Colon (tissue), 2 donors: ENCODE results near the gene AVL9.
"Not testable (repeated sequence)": the region's sequence is repeated elsewhere in the genome, so short reads cannot be mapped to it uniquely, and the experiment has no call there.

Experiments used
- FAIRE-seq: peaks from 2 replicates; lab custom pipeline; 2012; peaks lifted over from hg19 to GRCh38; lab: Jason Lieb, UNC
- donor health status: control.
- donor health status: control.

The AVL9 gene

GRCh38 chr7:32591938-32592337 is 96.6 kb downstream of the AVL9 start:
- FAIRE-seq: no peak

- no peak for FAIRE-seq
Measured at GRCh38 chr7:32592701-32593100, 97.4 kb downstream of the AVL9 start.

GRCh38 chr7:32594965-32595490 is 99.7 kb downstream of the AVL9 start:
- no peak for FAIRE-seq

GRCh38 chr7:32601196-32601595 is 105.9 kb downstream of the AVL9 start:
- FAIRE-seq: not testable (repeated sequence)

GRCh38 chr7:32602470-32602869 is 107.2 kb downstream of the AVL9 start:
- FAIRE-seq: no peak

- FAIRE-seq: not testable (repeated sequence)
Measured at GRCh38 chr7:32603492-32603891, 108.2 kb downstream of the AVL9 start.

GRCh38 chr7:32604047-32604446 is 108.8 kb downstream of the AVL9 start:
- not testable (repeated sequence) for FAIRE-seq

GRCh38 chr7:32605032-32605431 is 109.7 kb downstream of the AVL9 start:
- FAIRE-seq: no peak

GRCh38 chr7:32609463-32609862 is 114.2 kb downstream of the AVL9 start:
- FAIRE-seq: no peak

- no peak for FAIRE-seq
Measured at GRCh38 chr7:32611201-32612099, 116.2 kb downstream of the AVL9 start.

- FAIRE-seq: no peak
Measured at GRCh38 chr7:32616625-32617024, 121.3 kb downstream of the AVL9 start.

- no peak for FAIRE-seq
Measured at GRCh38 chr7:32618470-32618869, 123.2 kb downstream of the AVL9 start.

GRCh38 chr7:32618987-32619386 is 123.7 kb downstream of the AVL9 start:
- no peak for FAIRE-seq

- not testable (repeated sequence) for FAIRE-seq
Measured at GRCh38 chr7:32619416-32619815, 124.1 kb downstream of the AVL9 start.

GRCh38 chr7:32631021-32631420 is 135.7 kb downstream of the AVL9 start:
- FAIRE-seq: no peak

- not testable (repeated sequence) for FAIRE-seq
Measured at GRCh38 chr7:32631590-32632497, 136.6 kb downstream of the AVL9 start.

GRCh38 chr7:32633446-32633845 is 138.2 kb downstream of the AVL9 start:
- FAIRE-seq: not testable (repeated sequence)

- FAIRE-seq: peak; percentile 5
Measured at GRCh38 chr7:32634798-32635393, 139.6 kb downstream of the AVL9 start.

- FAIRE-seq: not testable (repeated sequence)
Measured at GRCh38 chr7:32636725-32637462, 141.6 kb downstream of the AVL9 start.

- not testable (repeated sequence) for FAIRE-seq
Measured at GRCh38 chr7:32637611-32638010, 142.3 kb downstream of the AVL9 start.
